Measurements from ENCODE around the gene SLC24A3.

The SLC24A3 gene

DNA sequence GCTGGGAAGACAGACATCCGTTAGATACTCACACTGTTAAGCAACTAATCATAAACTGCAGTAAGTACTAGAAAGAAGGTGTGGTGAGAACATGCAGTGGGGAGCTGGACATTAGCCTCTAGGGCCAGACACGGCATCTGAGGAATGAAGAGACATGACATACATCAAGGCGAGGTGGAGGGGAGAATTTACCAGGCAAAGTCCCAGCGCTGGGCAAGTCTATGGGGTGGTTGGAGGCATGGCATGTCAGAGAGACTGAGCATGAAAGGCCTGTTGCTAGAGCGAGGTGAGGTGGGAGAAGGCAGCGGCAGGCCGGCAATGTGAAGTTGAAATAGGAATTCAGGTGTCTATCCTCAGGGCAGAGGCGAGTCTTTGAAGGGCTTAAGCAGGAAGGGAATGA is 31.8 kb downstream of the SLC24A3 start:
- no peaks in the 10 kb centered on the region for H3K9me3 Mint-ChIP-seq
- no peak overlapping the region for H3K27ac Mint-ChIP-seq
- TF ChIP-seq, protein P1, sequence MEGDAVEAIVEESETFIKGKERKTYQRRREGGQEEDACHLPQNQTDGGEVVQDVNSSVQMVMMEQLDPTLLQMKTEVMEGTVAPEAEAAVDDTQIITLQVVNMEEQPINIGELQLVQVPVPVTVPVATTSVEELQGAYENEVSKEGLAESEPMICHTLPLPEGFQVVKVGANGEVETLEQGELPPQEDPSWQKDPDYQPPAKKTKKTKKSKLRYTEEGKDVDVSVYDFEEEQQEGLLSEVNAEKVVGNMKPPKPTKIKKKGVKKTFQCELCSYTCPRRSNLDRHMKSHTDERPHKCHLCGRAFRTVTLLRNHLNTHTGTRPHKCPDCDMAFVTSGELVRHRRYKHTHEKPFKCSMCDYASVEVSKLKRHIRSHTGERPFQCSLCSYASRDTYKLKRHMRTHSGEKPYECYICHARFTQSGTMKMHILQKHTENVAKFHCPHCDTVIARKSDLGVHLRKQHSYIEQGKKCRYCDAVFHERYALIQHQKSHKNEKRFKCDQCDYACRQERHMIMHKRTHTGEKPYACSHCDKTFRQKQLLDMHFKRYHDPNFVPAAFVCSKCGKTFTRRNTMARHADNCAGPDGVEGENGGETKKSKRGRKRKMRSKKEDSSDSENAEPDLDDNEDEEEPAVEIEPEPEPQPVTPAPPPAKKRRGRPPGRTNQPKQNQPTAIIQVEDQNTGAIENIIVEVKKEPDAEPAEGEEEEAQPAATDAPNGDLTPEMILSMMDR (IDR thresholded peaks at IDR 0.05) = no peak
- no peak overlapping the region for H3K4me3 Mint-ChIP-seq
- DNase-seq = no peak
- H3K36me3 Mint-ChIP-seq (ENCODE audit: low read depth) = no peaks in the 10 kb centered on the region
- H3K27me3 Mint-ChIP-seq (ENCODE audit: low read depth, poor library complexity) = peaks cover 13% of the 10 kb centered on the region
- H3K4me1 Mint-ChIP-seq = no peaks in the 10 kb centered on the region

DNA sequence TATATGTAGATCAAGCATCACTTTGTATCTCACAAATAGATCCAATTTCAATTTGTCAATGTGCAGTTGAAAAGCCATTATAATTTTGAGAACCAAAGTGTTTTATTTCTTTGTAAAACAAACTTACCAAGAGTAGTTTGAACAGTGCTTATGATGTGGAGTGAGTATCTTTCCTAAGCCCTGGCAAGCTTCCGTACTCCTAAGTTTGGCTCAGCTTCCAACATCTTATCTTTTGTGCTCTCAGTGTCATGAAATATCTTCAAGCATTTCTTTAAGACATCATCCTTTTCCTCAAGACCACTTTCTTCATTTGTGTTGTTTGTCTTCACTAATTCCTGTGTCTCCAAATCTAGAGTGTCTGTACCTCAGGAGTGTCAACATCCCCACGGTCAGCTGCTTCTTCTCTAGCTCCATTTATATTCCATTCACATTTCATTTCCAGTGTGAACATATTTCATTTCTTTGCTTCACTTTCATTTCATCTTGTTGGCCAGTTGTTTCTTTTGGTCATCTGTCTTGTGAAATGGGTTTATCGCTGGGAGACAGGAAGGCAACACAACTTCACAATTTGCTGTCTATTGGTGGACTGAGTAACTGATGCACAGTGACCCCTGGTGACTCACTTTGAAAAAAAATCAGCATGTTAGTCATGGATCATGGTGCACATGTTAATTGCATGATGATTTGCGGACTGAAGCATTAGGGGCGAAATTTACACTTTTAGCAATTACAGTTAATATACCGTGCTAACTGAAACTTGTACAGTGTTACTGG is 36.9 kb downstream of the SLC24A3 start:
- no peak overlapping the region for H3K4me3 Mint-ChIP-seq
- H3K36me3 Mint-ChIP-seq (ENCODE audit: low read depth) = no peaks in the 10 kb centered on the region
- peaks cover 11% of the 10 kb centered on the region for H3K4me1 Mint-ChIP-seq
- TF ChIP-seq, protein P1 (IDR thresholded peaks at IDR 0.05) = no peak
- H3K27me3 Mint-ChIP-seq (ENCODE audit: low read depth, poor library complexity) = peaks cover 8% of the 10 kb centered on the region
- no peak for DNase-seq
- no peak overlapping the region for H3K27ac Mint-ChIP-seq
- H3K9me3 Mint-ChIP-seq = no peaks in the 10 kb centered on the region

DNA sequence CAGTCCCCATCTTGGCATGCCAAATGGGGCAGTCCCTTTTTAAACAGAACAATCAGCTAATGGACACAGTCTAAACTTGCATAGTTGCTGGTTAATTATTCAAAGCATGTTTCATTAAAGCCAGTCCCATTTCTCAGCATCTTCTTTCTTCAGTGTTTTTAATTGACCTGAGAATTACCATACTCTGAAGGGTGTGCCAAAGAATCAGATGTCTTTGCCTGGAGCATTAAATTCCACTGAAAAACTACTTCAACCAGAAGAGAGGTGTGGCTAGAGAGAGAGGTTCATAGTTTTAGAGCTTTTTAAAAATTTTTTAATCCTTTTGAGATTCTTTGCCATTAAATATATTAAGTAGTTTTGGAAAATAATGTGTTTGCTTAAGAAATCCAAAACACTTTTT is 37.9 kb downstream of the SLC24A3 start:
- DNase-seq = no peak
- H3K4me1 Mint-ChIP-seq = peaks cover 16% of the 10 kb centered on the region
- no peak overlapping the region for H3K4me3 Mint-ChIP-seq
- H3K27ac Mint-ChIP-seq = no peak overlapping the region
- H3K36me3 Mint-ChIP-seq (ENCODE audit: low read depth) = no peaks in the 10 kb centered on the region
- TF ChIP-seq, protein P1 (IDR thresholded peaks at IDR 0.05) = no peak
- H3K27me3 Mint-ChIP-seq (ENCODE audit: low read depth, poor library complexity) = no peaks in the 10 kb centered on the region
- H3K9me3 Mint-ChIP-seq = no peaks in the 10 kb centered on the region

DNA sequence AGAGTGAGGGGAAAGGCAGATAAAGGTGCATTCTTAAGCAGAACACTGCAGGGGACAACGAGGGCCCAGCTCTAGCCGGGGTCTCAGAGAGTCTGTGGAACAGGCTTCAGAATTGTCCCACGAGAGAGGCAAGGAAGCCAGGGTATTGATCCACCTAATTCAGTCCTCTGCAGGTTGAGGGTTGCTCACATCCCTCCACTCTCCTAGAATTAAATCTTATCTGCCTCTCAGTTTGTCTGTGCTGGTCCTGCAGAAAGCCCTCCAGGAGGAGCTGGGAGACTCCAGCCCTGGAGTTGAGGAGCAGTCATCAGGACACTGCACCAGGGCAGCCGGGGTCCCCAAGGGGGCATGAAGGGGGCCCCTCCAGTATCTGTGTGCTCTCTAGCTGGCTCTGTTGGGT is 39.1 kb downstream of the SLC24A3 start:
- no peak overlapping the region for H3K27ac Mint-ChIP-seq
- peaks cover 16% of the 10 kb centered on the region for H3K4me1 Mint-ChIP-seq
- no peaks in the 10 kb centered on the region for H3K9me3 Mint-ChIP-seq
- DNase-seq = no peak
- no peak overlapping the region for H3K4me3 Mint-ChIP-seq
- H3K27me3 Mint-ChIP-seq (ENCODE audit: low read depth, poor library complexity) = no peaks in the 10 kb centered on the region
- TF ChIP-seq, protein P1 (IDR thresholded peaks at IDR 0.05) = no peak
- H3K36me3 Mint-ChIP-seq (ENCODE audit: low read depth) = no peaks in the 10 kb centered on the region

DNA sequence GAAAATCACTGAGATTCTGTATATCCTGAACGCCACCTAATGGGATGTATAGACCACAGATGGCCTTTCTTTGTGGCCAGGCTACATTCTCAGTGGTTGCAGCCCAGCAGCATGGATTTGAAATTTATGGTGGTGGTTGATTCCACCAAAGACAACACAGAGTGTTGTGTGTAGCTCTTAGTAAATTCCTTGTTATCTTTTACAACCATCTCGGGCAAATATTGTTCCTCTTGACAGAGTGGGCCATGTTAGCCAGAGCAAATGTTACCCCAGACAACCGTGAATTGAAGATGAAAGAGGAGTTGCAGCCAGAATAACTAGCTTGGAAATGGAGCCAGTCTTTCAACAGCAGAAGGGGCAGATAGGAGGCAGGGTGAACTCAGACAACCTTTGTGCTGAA is 39.5 kb downstream of the SLC24A3 start:
- H3K9me3 Mint-ChIP-seq = no peaks in the 10 kb centered on the region
- no peaks in the 10 kb centered on the region for H3K27me3 Mint-ChIP-seq (ENCODE audit: low read depth, poor library complexity)
- no peak overlapping the region for H3K27ac Mint-ChIP-seq
- H3K36me3 Mint-ChIP-seq (ENCODE audit: low read depth) = no peaks in the 10 kb centered on the region
- H3K4me1 Mint-ChIP-seq = peaks cover 16% of the 10 kb centered on the region
- DNase-seq = no peak
- TF ChIP-seq, protein P1 (IDR thresholded peaks at IDR 0.05) = no peak
- no peak overlapping the region for H3K4me3 Mint-ChIP-seq
